Trophoblast cell (in vitro differentiated cells and primary cell): ENCODE data around the gene PLA2G2A.

ENCODE experiments used
- DNase-seq, 2 donors: peaks; one replicate each; pipeline ENCODE4 v3.0.0-alpha.2; 2016
- H2AFZ ChIP-seq: 2 replicates; pipeline ENCODE4 v1.6.1; 2013; ENCODE audit warnings: low read length, moderate library complexity, mild to moderate bottlenecking; ENCODE audit not compliant: insufficient read depth, poor library complexity
- H2AK5ac ChIP-seq: 2 replicates; pipeline ENCODE4 v1.6.1; 2013; ENCODE audit warnings: mild to moderate bottlenecking, low read length
- H2BK120ac ChIP-seq: 2 replicates; pipeline ENCODE4 v1.6.1; 2013; ENCODE audit warnings: low read length, mild to moderate bottlenecking, moderate library complexity; ENCODE audit not compliant: insufficient read depth, poor library complexity
- H2BK12ac ChIP-seq: 2 replicates; pipeline ENCODE4 v1.6.1; 2013; ENCODE audit warnings: mild to moderate bottlenecking, low read length, moderate library complexity
- H2BK5ac ChIP-seq: 2 replicates; pipeline ENCODE4 v1.6.1; 2013; ENCODE audit warnings: low read length, low read depth, moderate library complexity, mild to moderate bottlenecking; ENCODE audit not compliant: poor library complexity
- H3K14ac ChIP-seq: 2 replicates; pipeline ENCODE4 v1.6.1; 2013; ENCODE audit warnings: mild to moderate bottlenecking, low read length
- H3K18ac ChIP-seq: 2 replicates; pipeline ENCODE4 v1.6.1; 2013; ENCODE audit warnings: mild to moderate bottlenecking, low read length
- H3K23ac ChIP-seq: 2 replicates; pipeline ENCODE4 v1.6.1; 2013; ENCODE audit warnings: low read length
- H3K27ac ChIP-seq: 2 replicates; pipeline ENCODE4 v1.5.1; 2013; ENCODE audit warnings: low read depth, mild to moderate bottlenecking, inconsistent platforms, low read length, moderate library complexity
- H3K27me3 ChIP-seq: 2 replicates; pipeline ENCODE4 v1.6.1; 2013; ENCODE audit warnings: inconsistent platforms, mild to moderate bottlenecking, low read length, moderate library complexity; ENCODE audit not compliant: insufficient read depth
- H3K36me3 ChIP-seq, 2 experiments: 1 replicate in 1 of 2; 2 replicates in 1 of 2; pipeline ENCODE4 v1.6.1; 2013; ENCODE audit warnings: low read length in 2 of 2, mild to moderate bottlenecking in 2 of 2, moderate library complexity in 1 of 2; ENCODE audit not compliant: insufficient read depth in 2 of 2, control insufficient read depth in 1 of 2
- H3K4ac ChIP-seq: 2 replicates; pipeline ENCODE4 v1.6.1; 2013; ENCODE audit warnings: low read depth, mild to moderate bottlenecking, low read length, moderate library complexity
- H3K4me1 ChIP-seq, 2 experiments: 1 replicate in 1 of 2; 2 replicates in 1 of 2; pipeline ENCODE4 v1.6.1; 2013; ENCODE audit warnings: low read length in 2 of 2, mild to moderate bottlenecking in 2 of 2, moderate library complexity in 1 of 2; ENCODE audit not compliant: insufficient read depth in 2 of 2, control insufficient read depth in 1 of 2
- H3K4me2 ChIP-seq: 2 replicates; pipeline ENCODE4 v1.6.1; 2013; ENCODE audit warnings: inconsistent platforms, mild to moderate bottlenecking, low read length, moderate library complexity
- H3K4me3 ChIP-seq: 2 replicates; pipeline ENCODE4 v1.5.1; 2013; ENCODE audit warnings: mild to moderate bottlenecking, low read depth, low read length, inconsistent platforms
- H3K79me1 ChIP-seq: one replicate; pipeline ENCODE4 v1.6.1; 2013; ENCODE audit warnings: low read length
- H3K79me2 ChIP-seq: 2 replicates; pipeline ENCODE4 v1.6.1; 2013; ENCODE audit warnings: low read length, mild to moderate bottlenecking; ENCODE audit not compliant: control insufficient read depth, insufficient read depth, poor library complexity
- H3K9ac ChIP-seq: 2 replicates; pipeline ENCODE4 v1.6.1; 2013; ENCODE audit warnings: mild to moderate bottlenecking, low read length
- H3K9me3 ChIP-seq: 2 replicates; pipeline ENCODE4 v1.6.1; 2013; ENCODE audit warnings: low read depth, mild to moderate bottlenecking, control low read depth, inconsistent platforms, low read length; ENCODE audit not compliant: insufficient read depth
- H4K12ac ChIP-seq: 2 replicates; pipeline ENCODE4 v1.6.1; 2013; ENCODE audit warnings: low read depth, mild to moderate bottlenecking, low read length, moderate library complexity
- H4K8ac ChIP-seq: 2 replicates; pipeline ENCODE4 v1.6.1; 2013; ENCODE audit warnings: low read depth, mild to moderate bottlenecking, low read length, moderate library complexity
- H4K91ac ChIP-seq: one replicate; pipeline ENCODE4 v1.6.1; 2013; ENCODE audit warnings: low read depth, mild to moderate bottlenecking, low read length, moderate library complexity
- WGBS: extraction: QIAGEN DNeasy Blood & Tissue Kit; methylation state at CpG from one replicate; pipeline ENCODE4 v1.1.7; 2013; ENCODE audit warnings: missing lambda C conversion rate; ENCODE audit not compliant: insufficient read length, insufficient coverage; ENCODE audit errors: extremely low coverage; 5-methylcytosine and 5-hydroxymethylcytosine counted together

The PLA2G2A gene

DNA sequence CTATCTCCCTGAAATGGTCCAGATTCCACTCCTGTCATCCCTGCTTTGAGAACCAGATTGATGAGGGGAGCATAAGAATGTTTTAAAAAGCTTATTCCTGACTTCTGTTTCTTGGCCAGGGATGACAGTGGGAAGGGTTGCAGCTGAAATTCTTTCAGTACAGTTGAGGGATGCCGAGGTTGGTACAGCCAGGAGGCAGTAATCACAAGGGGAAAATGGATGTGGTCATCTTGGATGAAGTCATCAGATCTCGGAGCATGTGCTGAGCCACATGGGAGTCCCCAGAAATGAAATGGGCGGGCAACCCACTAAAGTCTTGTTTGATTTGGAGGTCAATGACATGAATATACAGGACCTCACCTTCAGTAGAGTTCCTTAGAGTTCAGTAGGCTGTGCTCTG is 37.3 kb downstream of the PLA2G2A start:
- no peaks in the 10 kb centered on the region for H3K27me3 ChIP-seq
- no peak overlapping the region for H4K8ac ChIP-seq
- no CpG with 5 or more reads among the region's 3 CpGs for WGBS
- no peak overlapping the region for H3K9ac ChIP-seq
- no peak overlapping the region for H3K14ac ChIP-seq
- DNase-seq, result no peak
- no peak overlapping the region for H3K4me3 ChIP-seq
- no peak overlapping the region for H3K27ac ChIP-seq
- H3K79me1 ChIP-seq, result no peaks in the 10 kb centered on the region
- H3K4me1 ChIP-seq, result no peaks in the 10 kb centered on the region
- H2BK5ac ChIP-seq, result no peak overlapping the region
- no peak overlapping the region for H3K4ac ChIP-seq
- H3K9me3 ChIP-seq, result no peaks in the 10 kb centered on the region
- H3K4me2 ChIP-seq, result no peak overlapping the region
- H3K36me3 ChIP-seq, result no peaks in the 10 kb centered on the region
- no peak overlapping the region for H2AFZ ChIP-seq
- no peak overlapping the region for H4K12ac ChIP-seq
- H3K18ac ChIP-seq, result no peak overlapping the region
- no peak overlapping the region for H3K23ac ChIP-seq
- H3K79me2 ChIP-seq, result no peaks in the 10 kb centered on the region
- no peak overlapping the region for H2BK120ac ChIP-seq
- no peak overlapping the region for H2AK5ac ChIP-seq
- H4K91ac ChIP-seq, result no peak overlapping the region
- no peak overlapping the region for H2BK12ac ChIP-seq

DNA sequence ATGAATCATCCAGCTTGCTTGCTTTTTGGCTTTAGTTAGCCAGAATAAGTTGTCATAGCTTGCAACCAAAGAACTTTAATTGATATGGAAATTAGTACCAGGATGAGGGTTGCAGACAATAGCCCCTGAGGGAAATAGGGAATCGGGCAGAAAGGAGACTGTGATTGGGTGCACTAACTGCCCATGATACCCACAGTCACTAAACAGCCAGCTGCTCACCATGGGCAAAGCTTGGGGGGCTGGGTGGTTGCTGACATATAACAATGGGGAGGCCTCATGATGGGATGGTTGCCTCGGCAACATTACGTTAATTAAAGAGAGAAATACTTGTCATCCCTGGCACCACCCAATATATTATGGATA is 38.2 kb downstream of the PLA2G2A start:
- H3K79me1 ChIP-seq, result no peaks in the 10 kb centered on the region
- no peaks in the 10 kb centered on the region for H3K4me1 ChIP-seq
- H4K91ac ChIP-seq, result no peak overlapping the region
- no peak overlapping the region for H2BK12ac ChIP-seq
- H3K4me2 ChIP-seq, result no peak overlapping the region
- no peak overlapping the region for H3K27ac ChIP-seq
- no peak overlapping the region for H4K8ac ChIP-seq
- H3K4me3 ChIP-seq, result no peak overlapping the region
- H3K36me3 ChIP-seq, result no peaks in the 10 kb centered on the region
- H3K27me3 ChIP-seq, result no peaks in the 10 kb centered on the region
- H3K18ac ChIP-seq, result no peak overlapping the region
- H3K9ac ChIP-seq, result no peak overlapping the region
- no peak overlapping the region for H3K14ac ChIP-seq
- no peaks in the 10 kb centered on the region for H3K9me3 ChIP-seq
- no peak overlapping the region for H4K12ac ChIP-seq
- no CpG with 5 or more reads among the region's 3 CpGs for WGBS
- no peak overlapping the region for H2AFZ ChIP-seq
- H2AK5ac ChIP-seq, result no peak overlapping the region
- H3K4ac ChIP-seq, result no peak overlapping the region
- no peak for DNase-seq
- no peak overlapping the region for H2BK120ac ChIP-seq
- no peak overlapping the region for H2BK5ac ChIP-seq
- H3K23ac ChIP-seq, result no peak overlapping the region
- H3K79me2 ChIP-seq, result no peaks in the 10 kb centered on the region

GRCh38 chr1:19940486-19941205 is 38.8 kb downstream of the PLA2G2A start:
- WGBS, result no CpG with 5 or more reads among the region's 7 CpGs

GRCh38 chr1:19938472-19938871 is 40.9 kb downstream of the PLA2G2A start:
- H3K27me3 ChIP-seq, result no peaks in the 10 kb centered on the region
- H3K79me1 ChIP-seq, result no peaks in the 10 kb centered on the region
- no peak overlapping the region for H3K18ac ChIP-seq
- no peak overlapping the region for H3K14ac ChIP-seq
- no peak overlapping the region for H3K9ac ChIP-seq
- WGBS, result no CpG with 5 or more reads among the region's 1 CpG
- H3K36me3 ChIP-seq, result no peaks in the 10 kb centered on the region
- H2BK5ac ChIP-seq, result no peak overlapping the region
- H3K79me2 ChIP-seq, result no peaks in the 10 kb centered on the region
- no peak overlapping the region for H4K91ac ChIP-seq
- no peak overlapping the region for H2BK12ac ChIP-seq
- H4K8ac ChIP-seq, result no peak overlapping the region
- H2AK5ac ChIP-seq, result no peak overlapping the region
- H3K4me2 ChIP-seq, result no peak overlapping the region
- H2BK120ac ChIP-seq, result no peak overlapping the region
- H3K4ac ChIP-seq, result no peak overlapping the region
- no peak for DNase-seq
- H3K9me3 ChIP-seq, result peaks cover 6% of the 10 kb centered on the region
- no peaks in the 10 kb centered on the region for H3K4me1 ChIP-seq
- no peak overlapping the region for H3K4me3 ChIP-seq
- H2AFZ ChIP-seq, result no peak overlapping the region
- H3K27ac ChIP-seq, result no peak overlapping the region
- H3K23ac ChIP-seq, result no peak overlapping the region
- no peak overlapping the region for H4K12ac ChIP-seq

More at GRCh38 chr1:19940486-19941205, 38.8 kb downstream of the PLA2G2A start:
- H3K4ac ChIP-seq, result no peak overlapping the region
- H3K9me3 ChIP-seq, result no peaks in the 10 kb centered on the region
- H3K36me3 ChIP-seq, result no peaks in the 10 kb centered on the region
- H2BK120ac ChIP-seq, result no peak overlapping the region
- no peak overlapping the region for H4K12ac ChIP-seq
- H3K14ac ChIP-seq, result no peak overlapping the region
- H3K18ac ChIP-seq, result no peak overlapping the region
- no peak for DNase-seq
- H2AK5ac ChIP-seq, result no peak overlapping the region
- H3K27me3 ChIP-seq, result no peaks in the 10 kb centered on the region
- H2BK5ac ChIP-seq, result no peak overlapping the region
- no peak overlapping the region for H4K8ac ChIP-seq
- H3K23ac ChIP-seq, result no peak overlapping the region
- no peaks in the 10 kb centered on the region for H3K4me1 ChIP-seq
- H4K91ac ChIP-seq, result no peak overlapping the region
- no peak overlapping the region for H2AFZ ChIP-seq
- H3K27ac ChIP-seq, result no peak overlapping the region
- H3K79me2 ChIP-seq, result no peaks in the 10 kb centered on the region
- no peak overlapping the region for H2BK12ac ChIP-seq
- no peaks in the 10 kb centered on the region for H3K79me1 ChIP-seq
- no peak overlapping the region for H3K4me3 ChIP-seq
- no peak overlapping the region for H3K9ac ChIP-seq
- no peak overlapping the region for H3K4me2 ChIP-seq
